ENCODE measurements around the gene RORB. TPM values are rescaled to one million over a fixed set of nuclear protein-coding genes. Genes with fewer than 3 reads are reported as not detected.

The RORB gene
- polyA plus RNA-seq, 1 donor from 2014 or later = 0.77 TPM

GRCh38 chr9:74742191-74742790, 245.2 kb downstream of the RORB start:
- Histone ChIP-seq H2AFZ (ENCODE audit: low read depth, low read length) (no peak overlapping the region), H3K36me3 (ENCODE audit: insufficient read depth, low read length) (no peaks in the 10 kb centered on the region), H3K79me2 (replicated peaks; ENCODE audit: insufficient read depth, low read length) (no peaks in the 10 kb centered on the region), H3K9ac (ENCODE audit: low read length) (no peak overlapping the region), H3K27ac (ENCODE audit: low read length) (no peak overlapping the region), H4K20me1 (ENCODE audit: insufficient read depth) (no peaks in the 10 kb centered on the region), H3K27me3 (ENCODE audit: insufficient read depth, low read depth, low read length) (no peaks in the 10 kb centered on the region), H3K4me2 (ENCODE audit: low read length) (no peak overlapping the region), H3K4me3 (ENCODE audit: low read length) (no peak overlapping the region), H3K9me2 (ENCODE audit: insufficient read depth, low read length) (no peaks in the 10 kb centered on the region), H3K9me3 (ENCODE audit: low read length) (no peaks in the 10 kb centered on the region), H3F3A (ENCODE audit: insufficient read depth, low read length, poor library complexity, severe bottlenecking) (no peaks in the 10 kb centered on the region)
- no peak for TF ChIP-seq REST (IDR thresholded peaks at IDR 0.05; ENCODE audit: borderline replicate concordance)
- no peak for TF ChIP-seq EZH2 (IDR thresholded peaks at IDR 0.05; ENCODE audit: borderline replicate concordance, insufficient read depth, low read length, poor library complexity, severe bottlenecking)
- TF ChIP-seq EP300 (conservative IDR thresholded peaks at IDR 0.05; ENCODE audit: poor library complexity, severe bottlenecking) = no peak
- TF ChIP-seq TAF1 (IDR thresholded peaks at IDR 0.05; ENCODE audit: low read depth) = no peak
- no peak for TF ChIP-seq POLR2AphosphoS5 (IDR thresholded peaks at IDR 0.05)
- TF ChIP-seq SMC3 (conservative IDR thresholded peaks at IDR 0.05; ENCODE audit: poor library complexity) = no peak
- TF ChIP-seq RAD21 (conservative IDR thresholded peaks at IDR 0.05) = no peak
- TF ChIP-seq CTCF (IDR thresholded peaks at IDR 0.05; ENCODE audit: poor library complexity, severe bottlenecking) = no peak
- TF ChIP-seq MXI1 (conservative IDR thresholded peaks at IDR 0.05; ENCODE audit: poor library complexity, severe bottlenecking) = no peak

Data from neural cell (in vitro differentiated cells).